Activated CD4-positive, alpha-beta T cell treated with anti-CD3 and anti-CD28 coated beads, Interleukin-2, Interleukin-4, amounts not matched to agents 100 ng/mL and 50 ng/mL, durations not matched to agents 16 hours and 8 hours (primary cell): ENCODE data around the gene TOE1.
A peak's percentile ranks its signal among the peaks of the same experiment; 100 is the strongest.
"Not testable (repeated sequence)": the region's sequence is repeated elsewhere in the genome, so short reads cannot be mapped to it uniquely, and the experiment has no call there.

Experiments
- DNase-seq: peaks from one replicate; pipeline ENCODE4 v3.0.0-alpha.2; 2020; ENCODE audit warnings: low spot score

TOE1 gene

DNA sequence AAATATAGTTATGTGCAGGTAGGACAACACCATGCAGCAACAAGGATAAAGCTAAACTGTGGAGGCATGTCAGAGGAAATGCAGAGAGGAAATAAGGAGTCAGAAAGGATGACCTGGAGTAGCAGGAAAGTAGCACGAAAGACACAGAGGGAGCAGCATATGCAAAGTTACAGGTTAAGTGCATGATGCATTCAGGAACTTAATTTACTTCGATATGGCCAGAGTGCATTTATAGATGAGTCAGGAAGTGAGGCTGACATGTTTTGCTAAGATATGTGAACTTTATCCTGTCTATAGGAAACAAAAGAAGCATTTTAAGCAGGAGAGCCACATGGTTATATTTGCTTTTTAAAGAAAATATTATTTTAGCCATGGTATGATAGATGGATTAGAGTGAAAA lies 15.7 kb downstream of the TOE1 start:
- no peak for DNase-seq

DNA sequence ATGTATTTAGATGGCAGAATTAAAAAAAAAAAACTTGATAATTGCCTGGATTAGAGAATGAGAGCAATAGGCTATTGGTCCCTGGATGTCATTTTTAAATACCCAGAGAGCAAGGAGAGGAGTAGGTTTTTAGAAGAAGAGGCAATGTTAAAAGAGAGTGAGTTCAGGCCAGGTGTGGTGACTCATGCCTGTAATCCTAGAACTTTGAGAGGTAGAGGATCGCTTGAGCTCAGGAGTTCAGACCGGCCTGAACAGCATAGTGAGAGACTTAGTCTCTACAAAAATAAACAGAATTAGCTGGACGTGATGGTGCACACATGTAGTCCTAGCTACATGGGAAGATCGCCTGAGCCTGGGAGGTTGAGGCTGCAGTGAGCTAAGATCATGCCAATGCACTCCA lies 16.2 kb downstream of the TOE1 start:
- no peak for DNase-seq

DNA sequence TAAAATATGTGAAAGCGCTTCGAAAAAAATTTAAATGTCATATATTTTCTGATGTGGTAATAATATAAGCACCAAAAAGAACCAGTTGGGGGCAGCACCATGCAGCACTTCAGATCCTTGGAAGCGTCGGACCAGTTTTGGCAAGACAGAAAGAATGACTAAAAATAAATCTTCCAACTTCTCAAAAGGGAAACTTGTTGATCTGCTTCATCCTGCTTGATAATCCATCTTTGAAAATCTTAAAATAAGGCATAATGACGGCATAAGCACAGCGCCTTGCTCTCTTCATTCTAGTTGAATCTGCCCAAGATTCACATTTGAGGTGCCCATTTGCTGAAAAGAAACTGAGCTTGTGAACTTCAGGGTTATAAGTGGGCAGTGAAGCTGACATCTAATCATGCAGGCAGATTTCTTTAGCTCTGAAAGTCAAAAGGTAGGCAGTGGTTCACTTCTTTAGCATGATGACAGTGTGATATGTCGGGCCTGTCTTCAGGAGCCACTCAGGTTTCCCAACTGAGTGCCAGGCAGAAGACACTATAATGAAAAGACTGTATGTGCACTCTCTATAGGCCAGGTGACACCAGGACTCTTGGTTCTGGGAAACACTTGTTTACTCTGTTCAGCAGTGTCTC lies 20.0 kb downstream of the TOE1 start:
- peak; percentile 53 for DNase-seq

DNA sequence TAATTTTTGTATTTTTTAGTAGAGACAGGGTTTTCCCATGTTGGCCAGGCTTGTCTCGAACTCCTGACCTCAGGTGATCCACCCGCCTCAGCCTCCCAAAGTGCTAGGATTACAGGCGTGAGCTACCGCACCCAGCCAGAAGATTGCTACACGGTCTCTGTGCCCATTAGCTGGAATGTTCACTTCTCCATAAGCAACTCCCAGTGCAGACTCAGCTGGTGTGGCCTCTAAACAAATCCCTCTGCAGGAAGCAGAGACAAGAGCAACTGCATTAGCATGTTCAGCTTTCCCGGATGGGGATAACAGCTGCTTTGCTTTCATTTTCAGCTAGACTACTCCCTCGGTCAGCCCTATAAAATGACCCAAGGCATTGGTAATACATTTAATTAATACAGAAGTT lies 21.0 kb downstream of the TOE1 start:
- not testable (repeated sequence) for DNase-seq

DNA sequence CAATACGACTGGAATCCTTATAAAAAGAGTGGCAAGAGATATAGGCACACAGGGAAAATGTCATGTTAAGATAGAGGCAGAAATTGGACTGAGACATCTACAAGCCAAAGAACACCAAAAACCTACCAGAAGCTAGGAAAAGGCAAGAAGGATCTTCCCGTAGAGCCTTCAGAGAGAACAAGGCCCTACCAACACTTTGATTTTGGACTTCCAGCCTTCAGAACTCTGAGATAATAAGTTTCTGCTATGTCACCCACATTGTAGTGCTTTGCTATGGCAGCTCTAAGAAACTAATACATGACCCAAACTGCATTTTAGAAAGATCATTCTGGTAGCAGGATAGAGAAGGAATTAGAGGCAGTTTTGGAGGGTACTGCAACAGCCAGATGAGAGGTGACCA lies 24.3 kb downstream of the TOE1 start:
- DNase-seq: no peak

DNA sequence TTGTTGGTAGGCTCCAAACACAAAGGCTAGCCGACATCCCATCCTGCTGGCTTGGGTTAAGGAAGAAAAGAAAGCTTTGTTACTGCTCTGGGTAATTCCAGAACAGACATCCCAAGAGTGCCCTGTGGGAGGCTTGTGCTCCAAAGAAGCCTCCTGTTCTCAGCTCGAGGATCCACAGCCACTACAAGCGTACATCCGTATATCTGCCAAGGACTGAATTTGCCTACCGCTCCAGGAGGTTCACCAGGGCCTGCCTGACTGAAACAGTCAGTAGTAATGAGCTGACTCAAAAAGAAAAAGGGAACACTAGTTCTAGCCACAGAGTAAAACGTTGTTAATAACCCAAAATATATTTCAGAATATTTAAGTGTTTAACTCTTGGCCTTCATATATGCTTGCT lies 25.1 kb downstream of the TOE1 start:
- DNase-seq: no peak

DNA sequence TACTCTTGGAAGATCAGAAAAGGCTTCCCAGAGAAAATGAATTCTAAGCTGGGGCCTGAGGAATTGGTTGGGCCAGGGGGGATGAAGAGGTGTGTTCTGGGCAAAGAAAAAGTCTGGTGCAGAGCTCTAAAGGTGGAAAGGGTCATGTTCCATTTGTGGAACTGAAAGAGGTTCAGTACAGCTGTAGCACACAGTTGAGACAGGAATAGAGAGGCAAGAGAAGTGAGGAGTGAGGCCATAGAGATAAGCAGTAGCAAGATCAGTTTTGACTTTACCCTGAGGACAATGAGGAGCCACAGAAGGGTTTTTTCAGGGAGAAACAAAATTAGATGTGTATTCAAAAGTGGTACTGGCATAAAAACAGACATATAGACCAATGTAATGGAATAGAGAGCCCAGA lies 30.6 kb downstream of the TOE1 start:
- DNase-seq: no peak

DNA sequence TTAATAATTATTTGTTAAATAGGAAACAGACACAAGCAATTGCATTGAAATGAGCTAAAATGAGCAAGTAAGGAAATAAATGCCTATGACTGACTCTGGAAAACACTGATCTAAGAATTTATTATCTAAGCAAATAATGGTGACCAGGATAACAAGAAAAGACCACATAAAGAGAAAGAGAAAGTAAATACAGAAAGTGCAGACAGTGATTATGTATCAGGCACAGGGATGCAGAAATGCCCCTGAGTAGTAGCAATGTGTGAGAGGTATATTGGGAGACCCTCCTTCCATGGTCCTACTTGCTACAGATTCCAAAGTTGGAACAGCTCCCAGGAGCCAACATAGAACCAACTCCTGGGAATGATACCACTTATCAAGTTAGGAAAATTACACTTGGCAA lies 33.6 kb downstream of the TOE1 start:
- no peak for DNase-seq

DNA sequence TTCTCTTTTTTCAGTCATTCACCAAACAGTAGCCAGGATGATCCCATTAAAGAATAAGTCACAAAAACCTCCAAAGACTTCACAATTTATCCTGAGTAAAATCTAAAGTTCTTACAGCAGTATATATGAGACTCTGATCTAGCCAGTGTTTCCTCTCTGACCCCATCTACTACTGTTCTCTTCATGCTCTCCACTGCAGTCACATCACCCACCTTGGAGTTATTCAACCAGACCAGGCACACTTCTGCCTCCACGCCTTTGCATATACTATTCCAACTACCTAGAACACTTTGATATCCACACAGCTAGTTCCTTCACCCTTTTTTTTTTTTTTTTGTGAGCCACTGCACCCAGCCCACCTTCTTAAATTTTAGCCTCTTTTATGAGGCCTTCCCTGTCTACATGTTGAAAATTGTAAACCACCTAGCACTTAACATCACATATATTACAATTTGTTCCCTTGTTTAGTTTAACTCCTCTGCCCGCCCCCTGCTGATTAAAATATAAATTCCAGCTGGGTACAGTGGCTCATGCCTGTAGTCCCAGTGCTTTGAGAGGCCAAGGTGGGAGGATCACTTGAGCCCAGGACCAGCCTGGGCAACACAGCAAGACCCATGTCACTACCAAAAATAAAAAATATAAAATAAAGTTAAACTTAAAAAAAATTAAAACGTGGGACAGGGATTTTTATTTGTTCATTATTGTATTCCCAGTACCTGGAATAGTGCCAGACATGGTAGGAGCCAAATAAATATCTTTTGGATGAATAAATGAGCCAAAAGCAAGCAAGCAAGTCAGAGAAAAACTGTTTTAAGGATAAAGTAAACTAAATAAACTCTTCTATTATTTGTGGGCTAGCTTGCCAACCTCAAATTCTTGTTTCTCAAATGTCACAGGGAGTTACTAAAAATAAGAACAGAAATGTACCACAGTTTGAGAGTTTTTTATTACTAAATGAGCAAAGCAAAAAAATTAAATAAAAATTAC lies 35.4 kb downstream of the TOE1 start:
- DNase-seq: no peak

DNA sequence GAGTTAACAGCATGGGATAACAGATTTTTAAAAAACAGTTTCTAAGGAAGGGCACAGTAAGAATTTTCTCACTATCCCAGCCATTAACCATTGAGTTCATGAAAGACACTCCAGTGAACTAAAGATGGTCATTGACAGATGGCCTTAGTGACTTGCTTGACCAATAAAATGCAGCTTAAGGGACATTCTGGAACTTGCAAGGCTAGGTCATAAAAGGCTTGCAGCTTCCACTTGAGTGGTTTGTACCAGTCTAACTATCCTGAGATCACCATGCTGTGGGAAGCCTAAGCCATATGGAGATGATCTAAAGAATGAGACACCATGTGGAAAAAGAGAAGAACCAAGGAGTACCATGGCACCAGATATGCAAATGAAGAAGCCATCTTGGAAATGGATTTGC lies 38.2 kb downstream of the TOE1 start:
- DNase-seq: no peak

DNA sequence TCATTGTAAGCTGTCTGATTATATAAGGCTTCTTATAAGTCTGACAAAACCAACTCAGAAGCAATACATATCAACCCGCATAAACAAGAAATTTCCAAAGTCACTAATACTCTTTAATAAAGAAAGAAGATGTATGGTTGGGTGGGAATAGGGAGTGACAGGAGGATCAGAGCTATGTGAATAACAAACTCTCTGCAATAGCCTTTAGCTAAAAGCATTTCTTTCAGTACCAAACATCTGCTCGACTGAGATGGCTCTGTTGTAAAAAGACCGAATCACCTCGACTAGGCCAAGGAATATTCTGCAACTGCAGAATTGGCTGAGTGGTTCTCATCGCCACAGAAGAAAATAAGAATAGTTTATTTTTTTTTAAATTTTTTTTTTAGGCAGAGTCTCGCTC lies 39.6 kb downstream of the TOE1 start:
- no peak for DNase-seq

DNA sequence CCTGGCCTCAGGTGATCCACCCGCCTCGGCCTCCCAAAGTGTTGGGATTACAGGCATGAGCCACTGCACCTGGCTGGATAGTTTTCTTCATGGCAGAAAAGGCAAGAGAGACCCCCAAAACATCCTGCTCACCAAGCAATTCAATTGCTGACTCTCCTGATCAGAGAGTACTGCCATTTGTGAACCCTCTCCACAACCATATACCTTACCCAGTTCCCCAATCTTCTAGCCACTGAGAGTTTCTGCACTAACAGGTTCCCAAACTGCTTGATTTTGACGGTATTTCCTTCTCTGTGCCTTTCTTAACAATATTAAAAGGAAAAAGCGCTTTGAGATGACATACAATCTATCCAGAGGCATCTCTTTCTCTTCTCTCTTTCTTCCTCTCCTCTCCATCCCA lies 40.2 kb downstream of the TOE1 start:
- DNase-seq: no peak

DNA sequence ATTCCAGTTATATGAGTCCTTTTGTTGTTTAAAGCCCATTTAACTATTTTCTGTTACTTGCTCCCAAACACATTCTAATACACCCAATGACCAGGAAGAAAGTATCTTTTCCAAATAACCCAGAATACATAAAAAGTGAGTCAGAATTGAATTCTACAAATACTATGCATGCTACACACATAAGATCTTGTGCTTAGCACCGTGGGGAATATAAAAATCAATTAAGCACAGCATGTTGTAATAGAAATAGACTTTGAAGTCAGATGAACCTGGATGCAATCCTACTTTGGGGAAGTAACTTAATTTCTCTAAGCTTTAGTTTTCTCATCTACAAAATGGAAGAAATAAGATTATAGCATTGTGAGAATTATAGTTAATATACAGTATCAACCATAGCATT lies 40.8 kb downstream of the TOE1 start:
- DNase-seq: no peak

DNA sequence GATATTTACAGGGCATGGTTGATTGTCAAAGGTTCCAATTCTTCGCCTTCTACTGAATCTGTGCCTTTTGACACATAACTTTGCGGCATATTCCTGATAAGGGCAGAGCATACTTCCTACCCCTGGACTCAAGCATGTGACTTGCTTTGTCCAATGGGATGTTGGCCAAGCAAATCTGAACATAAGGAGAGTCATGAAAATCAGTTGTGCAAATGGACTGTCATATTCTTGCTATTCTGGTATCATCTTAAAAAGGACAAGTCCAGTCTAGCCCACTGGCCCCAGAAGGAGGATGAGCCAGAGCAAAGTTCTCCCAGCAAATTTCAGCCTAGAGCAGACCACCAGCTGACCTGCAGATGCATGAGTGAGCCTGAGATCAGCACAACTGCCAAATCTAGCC lies 41.3 kb downstream of the TOE1 start:
- DNase-seq: no peak

DNA sequence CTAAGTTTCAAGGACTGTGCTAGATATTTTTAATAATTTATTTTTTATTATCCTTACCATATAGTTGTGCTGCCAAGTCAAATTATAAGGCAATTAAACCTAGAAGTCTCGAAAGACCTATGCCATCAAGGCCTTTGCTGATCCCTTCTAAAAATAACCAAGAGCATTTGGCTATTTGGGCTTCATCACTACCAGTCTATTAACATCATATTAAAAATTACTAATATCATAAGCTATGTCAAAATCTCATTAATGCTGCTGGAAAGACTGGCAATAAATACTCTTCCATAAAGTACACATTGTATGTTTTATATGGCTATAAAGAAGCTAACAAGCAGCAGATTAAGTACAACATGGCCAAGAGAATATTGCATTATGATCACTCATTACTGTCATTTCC lies 43.2 kb downstream of the TOE1 start:
- no peak for DNase-seq

DNA sequence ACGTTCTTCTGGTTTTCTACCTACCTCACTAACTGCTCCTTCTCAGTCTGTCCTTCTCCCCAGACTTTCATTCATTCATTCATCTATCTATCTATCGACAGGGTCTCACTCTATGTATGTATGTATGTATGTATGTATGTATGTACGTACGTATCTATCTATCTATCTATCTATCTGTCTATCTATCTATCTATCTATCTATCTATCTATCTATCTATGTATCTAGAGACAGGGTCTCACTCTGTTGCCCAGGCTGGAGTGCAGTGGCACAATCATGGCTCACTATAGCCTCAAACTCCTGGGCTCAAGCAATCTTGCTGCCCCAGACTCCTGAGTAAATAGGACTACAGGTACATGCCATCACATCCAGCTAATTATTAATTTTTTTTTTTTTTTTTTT lies 44.2 kb downstream of the TOE1 start:
- not testable (repeated sequence) for DNase-seq

DNA sequence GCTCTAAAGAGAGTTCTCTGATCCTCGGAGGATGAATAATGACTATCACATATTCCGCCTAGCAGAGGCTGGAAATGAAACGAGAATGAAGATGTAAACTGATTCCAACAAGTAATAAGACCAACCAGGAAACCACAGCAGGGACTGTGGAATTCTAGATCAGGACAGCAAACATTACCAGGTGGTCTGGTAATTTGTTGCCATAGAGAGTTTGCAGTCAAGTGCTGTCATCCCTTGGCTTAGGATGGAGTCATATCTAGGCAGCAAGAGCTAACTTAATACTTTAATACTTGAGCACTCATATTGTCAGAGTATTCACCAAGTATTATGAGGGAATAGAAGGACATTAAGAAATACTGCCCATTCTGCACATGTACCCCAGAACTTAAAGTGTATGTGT lies 45.3 kb downstream of the TOE1 start:
- DNase-seq: no peak

DNA sequence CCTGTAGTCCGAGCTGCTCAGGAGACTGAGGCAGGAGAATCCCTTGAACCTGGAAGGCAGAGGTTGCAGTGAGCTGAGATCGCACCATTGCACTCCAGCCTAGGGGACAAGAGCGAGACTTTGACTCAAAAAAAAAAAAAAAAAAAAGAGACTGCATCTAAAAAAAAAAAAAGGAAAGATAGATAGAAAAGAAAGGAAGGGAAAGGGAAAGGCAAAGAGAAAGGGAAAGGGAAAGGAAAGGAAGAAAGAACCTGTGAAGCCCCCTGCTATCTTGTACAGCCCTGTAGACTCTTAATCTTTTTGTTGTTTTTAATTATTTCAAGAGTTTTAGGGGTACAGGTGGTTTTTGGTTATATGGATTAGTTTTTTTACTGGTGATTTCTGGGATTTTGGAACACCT lies 46.2 kb downstream of the TOE1 start:
- DNase-seq: no peak
